Measurements from ENCODE around the gene MAP3K7.

DNA sequence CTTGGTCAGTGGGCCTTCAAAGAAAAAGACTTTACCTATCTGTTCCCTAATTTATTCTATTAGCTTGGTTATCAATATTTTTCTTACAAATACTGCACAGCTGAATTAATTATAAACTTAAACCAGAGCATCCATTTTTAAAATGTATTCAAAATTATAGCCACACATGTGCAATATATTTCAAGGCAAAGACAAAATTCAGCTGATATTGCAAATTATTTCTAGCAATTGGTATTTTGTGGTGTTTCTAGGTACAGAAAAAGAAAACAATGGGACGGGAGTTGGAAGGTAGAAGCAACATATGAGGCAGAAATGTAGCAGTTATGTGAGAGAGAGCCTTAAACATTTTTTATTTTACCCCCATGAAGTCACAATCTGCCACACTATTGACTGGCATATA, 64.9 kb downstream of the MAP3K7 start:
- TF ChIP-seq, protein P1, sequence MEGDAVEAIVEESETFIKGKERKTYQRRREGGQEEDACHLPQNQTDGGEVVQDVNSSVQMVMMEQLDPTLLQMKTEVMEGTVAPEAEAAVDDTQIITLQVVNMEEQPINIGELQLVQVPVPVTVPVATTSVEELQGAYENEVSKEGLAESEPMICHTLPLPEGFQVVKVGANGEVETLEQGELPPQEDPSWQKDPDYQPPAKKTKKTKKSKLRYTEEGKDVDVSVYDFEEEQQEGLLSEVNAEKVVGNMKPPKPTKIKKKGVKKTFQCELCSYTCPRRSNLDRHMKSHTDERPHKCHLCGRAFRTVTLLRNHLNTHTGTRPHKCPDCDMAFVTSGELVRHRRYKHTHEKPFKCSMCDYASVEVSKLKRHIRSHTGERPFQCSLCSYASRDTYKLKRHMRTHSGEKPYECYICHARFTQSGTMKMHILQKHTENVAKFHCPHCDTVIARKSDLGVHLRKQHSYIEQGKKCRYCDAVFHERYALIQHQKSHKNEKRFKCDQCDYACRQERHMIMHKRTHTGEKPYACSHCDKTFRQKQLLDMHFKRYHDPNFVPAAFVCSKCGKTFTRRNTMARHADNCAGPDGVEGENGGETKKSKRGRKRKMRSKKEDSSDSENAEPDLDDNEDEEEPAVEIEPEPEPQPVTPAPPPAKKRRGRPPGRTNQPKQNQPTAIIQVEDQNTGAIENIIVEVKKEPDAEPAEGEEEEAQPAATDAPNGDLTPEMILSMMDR (IDR thresholded peaks at IDR 0.05; ENCODE audit: low read length): no peak
- no peak for TF ChIP-seq EZH2phosphoT487 (IDR thresholded peaks at IDR 0.05; ENCODE audit: low read length)

All from MM.1S (cell line).